Thoracic aorta (tissue), 2 donors: ENCODE data around the gene ATMIN. TPM values are rescaled to one million over a fixed set of nuclear protein-coding genes. Genes with fewer than 3 reads are reported as not detected.

Experiments
- ATAC-seq: fragments of 150-250 bp; one replicate; pipeline ENCODE4 v1.8.0; 2017; ENCODE audit warnings: low read depth; ENCODE audit not compliant: insufficient number of reproducible peaks, low FRiP score
- DNase-seq: peaks from one replicate; pipeline ENCODE4 v3.0.0-alpha.2; 2020; ENCODE audit warnings: low spot score
- H3K27ac ChIP-seq, 2 donors: fragments of 200-600 bp; sonication (generic); 1 replicate in 1 of 2; 2 replicates in 1 of 2; pipeline ENCODE4 v1.5.1; 2016; ENCODE audit warnings: mild to moderate bottlenecking in 2 of 2, moderate library complexity in 2 of 2
- H3K27me3 ChIP-seq: fragments of 200-600 bp; sonication (generic); replicated peaks from 2 replicates; pipeline ENCODE4 v1.6.0; 2016; ENCODE audit warnings: mild to moderate bottlenecking; ENCODE audit not compliant: insufficient read depth
- H3K36me3 ChIP-seq: fragments of 200-600 bp; sonication (generic); one replicate; pipeline ENCODE4 v1.5.1; 2016
- H3K4me1 ChIP-seq, 2 donors: fragments of 200-600 bp; sonication (generic); 1 replicate in 1 of 2; 2 replicates in 1 of 2; pipeline versions ENCODE4 v1.5.1 to v1.6.0; 2016; ENCODE audit warnings: low read depth in 2 of 2, mild to moderate bottlenecking in 1 of 2; ENCODE audit not compliant: control insufficient read depth in 1 of 2
- H3K4me3 ChIP-seq: fragments of 200-600 bp; sonication (generic); 2 replicates; pipeline ENCODE4 v1.5.1; 2016; ENCODE audit warnings: mild to moderate bottlenecking
- H3K9me3 ChIP-seq: fragments of 200-600 bp; sonication (generic); 2 replicates; pipeline ENCODE4 v1.5.1; 2016
- CTCF ChIP-seq: fragments of 200-600 bp; sonication (generic); IDR thresholded peaks from one replicate; pipeline ENCODE4 v1.5.1; 2019; ENCODE audit warnings: antibody characterized with exemption
- total RNA-seq, 2 donors: library from RNA; depleted of rRNA; stranded (reverse); fragments of >200 nt; gene quantifications; one replicate each; pipeline versions ENCODE4 v1.1.0 to v1.2.3, GENCODE V29; 2016

The ATMIN gene
- total RNA-seq, 2 donors from 2014 or later = 32.0 to 32.5 TPM

GRCh38 chr16:81040131-81040530 lies 4.5 kb downstream of the ATMIN start:
- peaks cover 28% of the 10 kb centered on the region for H3K36me3 ChIP-seq
- no peak overlapping the region for H3K4me3 ChIP-seq
- no peaks in the 10 kb centered on the region for H3K9me3 ChIP-seq
- H3K4me1 ChIP-seq = peaks cover 11 to 18% of the 10 kb centered on the region in 2 donors
- DNase-seq = no peak
- no peak overlapping the region for H3K27ac ChIP-seq
- no peaks in the 10 kb centered on the region for H3K27me3 ChIP-seq
- ATAC-seq = no peak
- no peak for TF ChIP-seq CTCF

- Histone ChIP-seq H3K9me3 (no peaks in the 10 kb centered on the region), H3K4me1 (peaks cover 11 to 15% of the 10 kb centered on the region in 2 donors), H3K4me3 (no peak overlapping the region), H3K27ac (no peak overlapping the region), H3K36me3 (peaks cover 33% of the 10 kb centered on the region), H3K27me3 (no peaks in the 10 kb centered on the region)
- no peak for ATAC-seq
- no peak for DNase-seq
- TF ChIP-seq CTCF = no peak
These were observed 5.2 kb downstream of the ATMIN start for GRCh38 chr16:81040842-81041241.

GRCh38 chr16:81041696-81042095 lies 6.1 kb downstream of the ATMIN start:
- DNase-seq = no peak
- Histone ChIP-seq H3K36me3 (peaks cover 33% of the 10 kb centered on the region), H3K4me3 (no peak overlapping the region), H3K27me3 (no peaks in the 10 kb centered on the region), H3K9me3 (no peaks in the 10 kb centered on the region), H3K4me1 (peaks cover 10% of the 10 kb centered on the region in 2 donors), H3K27ac (no peak overlapping the region)
- ATAC-seq = no peak
- no peak for TF ChIP-seq CTCF

- no peak overlapping the region for H3K4me3 ChIP-seq
- no peaks in the 10 kb centered on the region for H3K27me3 ChIP-seq
- TF ChIP-seq CTCF = no peak
- H3K27ac ChIP-seq = no peak overlapping the region
- H3K4me1 ChIP-seq = no peaks in the 10 kb centered on the region
- DNase-seq = no peak
- peaks cover 33% of the 10 kb centered on the region for H3K36me3 ChIP-seq
- ATAC-seq = no peak
- H3K9me3 ChIP-seq = no peaks in the 10 kb centered on the region
These were observed 7.2 kb downstream of the ATMIN start for GRCh38 chr16:81042821-81043220.

GRCh38 chr16:81053761-81054160 lies 18.1 kb downstream of the ATMIN start:
- no peaks in the 10 kb centered on the region for H3K27me3 ChIP-seq
- no peak for ATAC-seq

More at GRCh38 chr16:81053761-81054160, 18.1 kb downstream of the ATMIN start:
- Histone ChIP-seq H3K4me3 (no peak overlapping the region), H3K4me1 (no peaks in the 10 kb centered on the region), H3K27ac (no peak overlapping the region), H3K9me3 (peaks cover 7% of the 10 kb centered on the region), H3K36me3 (no peaks in the 10 kb centered on the region)
- DNase-seq = no peak
- no peak for TF ChIP-seq CTCF
